ENCODE results near the gene APBA1.

The APBA1 gene

GRCh38 chr9:69589156-69589555 lies 83.0 kb downstream of the APBA1 start:
- TF ChIP-seq CTCF (IDR thresholded peaks at IDR 0.05; ENCODE audit: low read depth, low read length): no peak
- no peak overlapping the region for H3K4me3 ChIP-seq (ENCODE audit: low read depth, low read length)
- in situ Hi-C loops (cut with HindIII; ENCODE audit: low sequenced_read_pairs): no loop called here
- no peak for DNase-seq (ENCODE audit: low read depth, low spot score)

GRCh38 chr9:69585571-69585970 lies 86.6 kb downstream of the APBA1 start:
- no peak overlapping the region for H3K4me3 ChIP-seq (ENCODE audit: low read depth, low read length)
- no peak for TF ChIP-seq CTCF (IDR thresholded peaks at IDR 0.05; ENCODE audit: low read depth, low read length)
- no peak for DNase-seq (ENCODE audit: low read depth, low spot score)
- in situ Hi-C loops (cut with HindIII; ENCODE audit: low sequenced_read_pairs): no loop called here

DNA sequence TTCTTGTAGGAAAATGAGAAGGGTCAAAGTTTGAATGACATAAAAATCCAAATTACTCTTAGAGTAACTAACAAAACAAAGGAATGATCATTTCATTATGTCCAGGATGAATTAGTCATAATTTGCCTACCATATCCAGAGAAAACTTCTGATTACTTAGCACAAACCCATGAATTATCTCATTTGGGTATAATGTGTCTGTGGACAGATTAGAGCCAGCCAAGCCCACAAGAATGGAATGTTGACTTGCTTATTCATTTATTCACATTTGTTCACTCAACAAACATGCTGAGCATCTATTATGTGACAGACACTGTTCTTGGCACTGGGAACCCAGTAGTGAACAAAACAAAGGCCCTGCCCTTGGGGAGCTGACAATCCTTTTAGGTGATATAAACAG lies 87.4 kb downstream of the APBA1 start:
- DNase-seq (ENCODE audit: low read depth, low spot score): no peak
- no peak overlapping the region for H3K4me3 ChIP-seq (ENCODE audit: low read depth, low read length)
- TF ChIP-seq CTCF (IDR thresholded peaks at IDR 0.05; ENCODE audit: low read depth, low read length): no peak
- in situ Hi-C loops (cut with HindIII; ENCODE audit: low sequenced_read_pairs): no loop called here

- in situ Hi-C loops (cut with HindIII; ENCODE audit: low sequenced_read_pairs): no loop called here
- H3K4me3 ChIP-seq (ENCODE audit: low read depth, low read length): no peak overlapping the region
- DNase-seq (ENCODE audit: low read depth, low spot score): no peak
- TF ChIP-seq CTCF (IDR thresholded peaks at IDR 0.05; ENCODE audit: low read depth, low read length): no peak
Observed at GRCh38 chr9:69583645-69584234, 88.4 kb downstream of the APBA1 start.

DNA sequence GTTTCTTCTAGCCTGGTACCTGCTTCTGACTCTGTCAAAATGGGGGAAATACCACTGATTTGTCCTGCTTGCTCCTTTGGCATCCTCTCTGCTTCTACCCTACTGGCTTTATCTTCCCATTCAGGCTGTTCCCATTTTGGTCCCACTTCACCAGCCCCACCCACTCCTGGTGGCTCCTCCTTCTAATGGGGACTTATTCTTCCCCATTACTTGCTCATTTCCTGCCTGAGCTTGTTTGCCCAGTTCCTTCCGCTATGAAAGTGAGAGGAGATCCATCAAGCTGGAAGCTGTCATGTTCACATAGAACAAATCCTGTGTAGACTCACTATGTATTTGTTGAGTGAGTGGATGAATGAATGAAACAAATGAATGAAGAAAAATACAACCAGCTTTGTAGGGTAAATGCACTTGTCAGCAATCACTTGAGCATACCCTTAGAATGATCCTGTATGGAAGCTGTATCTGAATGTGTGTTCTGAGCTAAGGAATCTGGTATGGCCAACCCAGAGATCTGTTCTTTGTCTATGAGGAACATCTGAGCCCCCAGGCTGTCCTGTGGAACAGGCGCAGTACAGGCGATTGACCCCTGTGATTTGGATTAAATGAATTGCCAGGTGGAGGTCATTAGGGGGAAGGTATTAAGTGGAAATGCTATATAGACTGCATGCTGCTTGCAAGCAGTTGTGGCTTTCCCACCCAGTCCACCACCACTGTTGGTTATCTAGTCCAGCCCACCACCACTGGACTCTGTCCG lies 89.5 kb downstream of the APBA1 start:
- no peak for TF ChIP-seq CTCF (IDR thresholded peaks at IDR 0.05; ENCODE audit: low read depth, low read length)
- no peak overlapping the region for H3K4me3 ChIP-seq (ENCODE audit: low read depth, low read length)
- in situ Hi-C loops (cut with HindIII; ENCODE audit: low sequenced_read_pairs): no loop called here
- DNase-seq (ENCODE audit: low read depth, low spot score): no peak

DNA sequence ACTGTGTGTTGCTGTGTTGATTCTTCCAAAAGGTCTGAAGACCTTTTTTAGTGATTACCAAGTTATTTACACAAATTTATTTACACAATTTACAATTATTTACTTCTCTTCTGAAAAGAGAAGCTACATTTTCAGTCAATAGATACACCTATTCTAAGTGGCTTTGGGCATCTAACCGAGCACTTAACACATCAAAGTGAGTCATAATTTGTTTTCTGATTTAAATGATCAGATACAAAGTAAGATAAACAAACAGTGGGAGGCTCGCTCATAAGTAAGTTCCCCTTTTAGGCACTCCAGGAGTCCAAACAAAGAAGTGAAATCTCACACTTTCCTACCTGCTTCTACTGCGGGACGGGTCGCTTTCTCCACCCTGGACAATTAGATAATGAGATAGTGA lies 90.2 kb downstream of the APBA1 start:
- no peak for TF ChIP-seq CTCF (IDR thresholded peaks at IDR 0.05; ENCODE audit: low read depth, low read length)
- H3K4me3 ChIP-seq (ENCODE audit: low read depth, low read length): no peak overlapping the region
- in situ Hi-C loops (cut with HindIII; ENCODE audit: low sequenced_read_pairs): no loop called here
- no peak for DNase-seq (ENCODE audit: low read depth, low spot score)
